ENCODE data around the gene DSE. TPM values are rescaled to one million over a fixed set of nuclear protein-coding genes. Genes with fewer than 3 reads are reported as not detected.

Gene DSE
- polyA plus RNA-seq, 2 of the 4 experiments (the other 2 are of a cell fraction), result 20.2 to 22.7 TPM

- Histone ChIP-seq H3K9me3 (no peaks in the 10 kb centered on the region), H3K4me3 (no peak overlapping the region), H3K27ac (peak overlapping the region; percentile 72 to 80), H3K4me1 (peaks cover 36% of the 10 kb centered on the region), H3K4me2 (peak overlapping the region; percentile 65)
- WGBS (ENCODE audit: missing lambda C conversion rate), result 28% methylated on average over 4 of the region's 4 CpGs
- FAIRE-seq (no peak), DNase-seq (ENCODE audit: low read depth in 1 of 2, low spot score in 1 of 2) (peak; percentile 9 to 11), ATAC-seq (peak; percentile 72 to 79)
- TF ChIP-seq KDM1A (IDR thresholded peaks at IDR 0.05; ENCODE audit: low read depth), result no peak
- TF ChIP-seq CHD4 (IDR thresholded peaks at IDR 0.05; ENCODE audit: borderline replicate concordance), result no peak
- TF ChIP-seq RCOR1 (IDR thresholded peaks at IDR 0.05; ENCODE audit: low read depth, low read length), result no peak
- no peak for TF ChIP-seq JUN (IDR thresholded peaks at IDR 0.05)
- no peak for TF ChIP-seq SMC3 (IDR thresholded peaks at IDR 0.05)
- no peak for TF ChIP-seq CBX2 (IDR thresholded peaks at IDR 0.05; ENCODE audit: borderline replicate concordance, low read depth)
- no peak for TF ChIP-seq HOXA7 (CRISPR knock-in tag; IDR thresholded peaks at IDR 0.05)
- TF ChIP-seq TFCP2L1 (CRISPR knock-in tag; IDR thresholded peaks at IDR 0.05), result no peak
- TF ChIP-seq GATA3 (IDR thresholded peaks at IDR 0.05; ENCODE audit: borderline replicate concordance), result no peak
- no peak for TF ChIP-seq REST (IDR thresholded peaks at IDR 0.05)
- no peak for TF ChIP-seq CEBPB (IDR thresholded peaks at IDR 0.05)
- no peak for TF ChIP-seq NPAS2 (CRISPR knock-in tag; IDR thresholded peaks at IDR 0.05; ENCODE audit: borderline replicate concordance)
- POLR2A ChIA-PET, result interaction anchor here (2.3 kb wide), 1 partner anchor 15 kb away, joined by 7 read pairs; no protein-coding TSS in a partner anchor
- CTCF ChIA-PET, result no interaction called here
Measured at GRCh38 chr6:116386581-116387299, 16.0 kb downstream of the DSE start.

GRCh38 chr6:116387374-116387773 lies 16.6 kb downstream of the DSE start:
- POLR2A ChIA-PET, result interaction anchor here (2.3 kb wide), 1 partner anchor 16 kb away, joined by 7 read pairs; no protein-coding TSS in a partner anchor

More at GRCh38 chr6:116387374-116387773, 16.6 kb downstream of the DSE start:
- FAIRE-seq (no peak), DNase-seq (ENCODE audit: low read depth in 1 of 2, low spot score in 1 of 2) (peak in 1 of 2 experiments; percentile 57), ATAC-seq (peak; percentile 85 to 93)
- CTCF ChIA-PET, result no interaction called here
- peak overlapping the region; percentile 65 for H3K4me2 ChIP-seq
- H3K4me1 ChIP-seq, result peaks cover 36% of the 10 kb centered on the region
- H3K4me3 ChIP-seq, result no peak overlapping the region
- no peak for TF ChIP-seq FOSL2 (IDR thresholded peaks at IDR 0.05)
- TF ChIP-seq FOSL2 (CRISPR knock-in tag; IDR thresholded peaks at IDR 0.05), result 0 out of 2 replicates have a peak, but pooled peaks have one; percentile 2
- peak; percentile 50; the same call in 1 of the 2 replicates for TF ChIP-seq MAX (IDR thresholded peaks at IDR 0.05)
- TF ChIP-seq RNF2 (IDR thresholded peaks at IDR 0.05; ENCODE audit: borderline replicate concordance, low read depth), result no peak
- no peak for TF ChIP-seq CHD2 (IDR thresholded peaks at IDR 0.05; ENCODE audit: low read length, partially characterized antibody)
- TF ChIP-seq ESRRA (IDR thresholded peaks at IDR 0.05; ENCODE audit: borderline replicate concordance, low read length), result no peak
- no peak for TF ChIP-seq ZC3H11A (IDR thresholded peaks at IDR 0.05)
- no peak for TF ChIP-seq PBX3 (IDR thresholded peaks at IDR 0.05)
- no peak for TF ChIP-seq GATA3 (IDR thresholded peaks at IDR 0.05; ENCODE audit: borderline replicate concordance)
- no peak for TF ChIP-seq HES2 (IDR thresholded peaks at IDR 0.05)
- TF ChIP-seq NFE2L2 (conservative IDR thresholded peaks at IDR 0.05; ENCODE audit: low read length), result no peak
- peak; percentile 74; the same call in 1 of the 2 replicates for TF ChIP-seq MYC (IDR thresholded peaks at IDR 0.05; ENCODE audit: borderline replicate concordance, low read length)
- TF ChIP-seq ZFP36 (IDR thresholded peaks at IDR 0.05; ENCODE audit: borderline replicate concordance, partially characterized antibody), result no peak
- no peak for TF ChIP-seq MAFK (IDR thresholded peaks at IDR 0.05; ENCODE audit: partially characterized antibody)
- no peak for TF ChIP-seq MAZ (IDR thresholded peaks at IDR 0.05; ENCODE audit: borderline replicate concordance, low read depth, low read length)
- TF ChIP-seq USF2 (IDR thresholded peaks at IDR 0.05), result peak; percentile 61
- TF ChIP-seq JUNB (IDR thresholded peaks at IDR 0.05), result no peak
- no peak for TF ChIP-seq EHMT2 (IDR thresholded peaks at IDR 0.05; ENCODE audit: low read depth)
- no peak for TF ChIP-seq BCL3 (IDR thresholded peaks at IDR 0.05)
- 0 out of 5 replicates have a peak, but pooled peaks of 1 of the 2 experiments have one; percentile 29 for TF ChIP-seq JUN (IDR thresholded peaks at IDR 0.05)
- 28% methylated on average over 3 of the region's 3 CpGs for WGBS (ENCODE audit: missing lambda C conversion rate)
- H3K9me3 ChIP-seq, result no peaks in the 10 kb centered on the region
- H3K27ac ChIP-seq, result peak overlapping the region; percentile 72 to 80
